Gastroesophageal sphincter (tissue), 4 donors: ENCODE results near the gene NUP133. TPM values are rescaled to one million over a fixed set of nuclear protein-coding genes. Genes with fewer than 3 reads are reported as not detected.

Source experiments
- ATAC-seq: fragments of 150-250 bp; one replicate; pipeline ENCODE4 v1.9.1; 2016; ENCODE audit warnings: mild to moderate bottlenecking, moderate library complexity
- H3K27ac ChIP-seq, 4 donors: fragments of 200-600 bp; sonication (generic) in 3 of 4; 1 replicate in 3 of 4; 2 replicates in 1 of 4; pipeline ENCODE4 v1.5.1; 2016 to 2019
- H3K27me3 ChIP-seq: fragments of 200-600 bp; sonication (generic); one replicate; pipeline ENCODE4 v1.5.1; 2019
- H3K36me3 ChIP-seq, 2 donors: fragments of 200-600 bp; sonication (generic); one replicate each; pipeline ENCODE4 v1.5.1; 2019; ENCODE audit warnings: control low read depth in 1 of 2
- H3K4me1 ChIP-seq, 3 donors: fragments of 200-600 bp; sonication (generic); 1 replicate in 2 of 3; 2 replicates in 1 of 3; pipeline ENCODE4 v1.5.1; 2016 to 2019; ENCODE audit warnings: control low read depth in 2 of 3
- H3K4me3 ChIP-seq, 2 donors: fragments of 200-600 bp; sonication (generic); one replicate each; pipeline ENCODE4 v1.5.1; 2019; ENCODE audit warnings: mild to moderate bottlenecking in 1 of 2, moderate library complexity in 1 of 2
- H3K9me3 ChIP-seq, 3 donors: fragments of 200-600 bp; sonication (generic); one replicate each; pipeline ENCODE4 v1.5.1; 2017 to 2019; ENCODE audit warnings: control low read depth in 2 of 3
- EP300 ChIP-seq: sonication (generic); formaldehyde crosslinking; IDR thresholded peaks from one replicate; pipeline ENCODE4 v1.6.1; 2017; ENCODE audit warnings: antibody characterized with exemption, mild to moderate bottlenecking
- POLR2A ChIP-seq, 2 donors: fragments of 450-650 bp; IDR thresholded peaks; one replicate each; pipeline ENCODE4 v1.6.1; 2017; ENCODE audit warnings: antibody characterized with exemption in 2 of 2, mild to moderate bottlenecking in 2 of 2, moderate library complexity in 1 of 2
- POLR2AphosphoS5 ChIP-seq: sonication (generic); formaldehyde crosslinking; IDR thresholded peaks from one replicate; pipeline ENCODE4 v1.6.1; 2017; ENCODE audit warnings: antibody characterized with exemption
- WGBS, 2 donors: methylation state at CpG; one replicate each; pipeline ENCODE4 v1.1.5; 2018; ENCODE audit warnings: low coverage in 1 of 2; 5-methylcytosine and 5-hydroxymethylcytosine counted together
- total RNA-seq, 4 donors: library from RNA; depleted of rRNA; stranded (reverse); fragments of >200 nt; gene quantifications; one replicate each; pipeline ENCODE4 v1.1.0, GENCODE V29; 2016
- TF ChIP-seq, protein P1 (sequence below), 4 experiments: fragments of 200-600 bp in 2 of 4; fragments of 450-650 bp in 2 of 4; sonication (generic) in 1 of 4; IDR thresholded peaks; one replicate each; pipeline ENCODE4 v1.5.1; 2017 to 2019; ENCODE audit warnings: antibody characterized with exemption in 4 of 4, mild to moderate bottlenecking in 2 of 4, moderate library complexity in 2 of 4

The NUP133 gene
- total RNA-seq, 4 donors from 2014 or later, result 20.5 to 30.2 (median 26.7) TPM

DNA sequence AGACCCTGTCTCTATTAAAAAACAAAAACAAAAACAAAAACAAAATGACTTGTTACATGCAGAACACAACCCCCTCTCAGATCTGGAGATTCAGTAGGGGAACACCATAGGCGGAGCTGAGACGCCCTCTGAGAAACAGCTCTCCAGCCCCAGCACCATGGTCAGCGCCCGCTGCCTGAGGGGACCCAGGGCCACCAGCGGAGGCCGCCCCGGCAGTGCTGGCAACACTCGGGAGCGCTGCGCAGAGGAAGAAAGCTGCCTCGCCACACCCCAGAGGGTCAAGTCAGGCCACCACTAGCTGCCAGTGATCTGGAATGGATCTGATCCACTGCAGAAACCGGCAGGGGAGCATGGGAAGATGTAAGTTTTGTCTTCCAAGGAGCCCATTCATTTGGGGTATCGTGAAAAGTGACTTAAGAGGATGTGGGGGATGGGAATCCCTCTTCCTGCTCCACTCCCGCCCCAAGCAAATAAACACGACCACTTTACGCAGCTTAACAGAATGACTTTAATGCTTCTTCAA, 77.3 kb downstream of the NUP133 start:
- 3 to 9% methylated on average over 7 of the region's 16 CpGs for WGBS, 2 donors
- H3K4me1 ChIP-seq, result peaks cover 0 to 46% (median 21%) of the 10 kb centered on the region in 3 donors
- ATAC-seq, result peak; percentile 33
- peaks cover 97% of the 10 kb centered on the region for H3K27me3 ChIP-seq
- H3K9me3 ChIP-seq, result no peaks in the 10 kb centered on the region
- no peak for TF ChIP-seq EP300
- TF ChIP-seq POLR2AphosphoS5, result no peak
- TF ChIP-seq, protein P1, sequence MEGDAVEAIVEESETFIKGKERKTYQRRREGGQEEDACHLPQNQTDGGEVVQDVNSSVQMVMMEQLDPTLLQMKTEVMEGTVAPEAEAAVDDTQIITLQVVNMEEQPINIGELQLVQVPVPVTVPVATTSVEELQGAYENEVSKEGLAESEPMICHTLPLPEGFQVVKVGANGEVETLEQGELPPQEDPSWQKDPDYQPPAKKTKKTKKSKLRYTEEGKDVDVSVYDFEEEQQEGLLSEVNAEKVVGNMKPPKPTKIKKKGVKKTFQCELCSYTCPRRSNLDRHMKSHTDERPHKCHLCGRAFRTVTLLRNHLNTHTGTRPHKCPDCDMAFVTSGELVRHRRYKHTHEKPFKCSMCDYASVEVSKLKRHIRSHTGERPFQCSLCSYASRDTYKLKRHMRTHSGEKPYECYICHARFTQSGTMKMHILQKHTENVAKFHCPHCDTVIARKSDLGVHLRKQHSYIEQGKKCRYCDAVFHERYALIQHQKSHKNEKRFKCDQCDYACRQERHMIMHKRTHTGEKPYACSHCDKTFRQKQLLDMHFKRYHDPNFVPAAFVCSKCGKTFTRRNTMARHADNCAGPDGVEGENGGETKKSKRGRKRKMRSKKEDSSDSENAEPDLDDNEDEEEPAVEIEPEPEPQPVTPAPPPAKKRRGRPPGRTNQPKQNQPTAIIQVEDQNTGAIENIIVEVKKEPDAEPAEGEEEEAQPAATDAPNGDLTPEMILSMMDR (IDR thresholded peaks at IDR 0.05), result no peak
- no peak for TF ChIP-seq POLR2A (IDR thresholded peaks at IDR 0.05)
- H3K36me3 ChIP-seq, result no peaks in the 10 kb centered on the region
- peak overlapping the region in 1 of 2 donors; percentile 32 for H3K4me3 ChIP-seq
- no peak overlapping the region for H3K27ac ChIP-seq

DNA sequence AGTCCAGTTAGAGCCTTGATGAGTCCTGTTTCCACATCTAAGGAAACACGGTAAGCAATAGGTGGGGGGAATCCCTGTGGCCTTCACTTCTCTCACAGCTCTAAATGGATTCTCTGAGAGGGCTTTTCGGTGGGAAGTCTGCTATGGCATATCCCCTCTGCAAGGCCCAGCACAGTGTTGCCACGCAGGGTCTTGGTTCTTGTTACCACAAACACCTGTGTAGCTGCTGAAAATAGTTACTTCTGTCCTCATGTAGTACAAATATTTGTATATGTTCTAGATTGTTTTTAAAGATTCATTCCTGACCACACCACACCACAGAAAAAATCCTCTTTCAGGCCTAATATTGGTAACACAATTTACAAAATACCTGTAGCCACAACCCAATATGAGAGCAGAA, 79.9 kb downstream of the NUP133 start:
- Histone ChIP-seq H3K4me1 (peaks cover 0 to 28% (median 21%) of the 10 kb centered on the region in 3 donors), H3K4me3 (no peak overlapping the region), H3K27ac (no peak overlapping the region), H3K36me3 (no peaks in the 10 kb centered on the region), H3K27me3 (peaks cover 85% of the 10 kb centered on the region), H3K9me3 (peaks cover 0 to 14% (median 3%) of the 10 kb centered on the region in 3 donors)
- no peak for ATAC-seq
- TF ChIP-seq POLR2AphosphoS5 (no peak), EP300 (no peak), POLR2A (IDR thresholded peaks at IDR 0.05) (no peak)
- TF ChIP-seq, protein P1 (IDR thresholded peaks at IDR 0.05), result no peak
- 56 to 60% methylated on average over 1 to 3 of the region's 3 CpGs for WGBS, 2 donors

DNA sequence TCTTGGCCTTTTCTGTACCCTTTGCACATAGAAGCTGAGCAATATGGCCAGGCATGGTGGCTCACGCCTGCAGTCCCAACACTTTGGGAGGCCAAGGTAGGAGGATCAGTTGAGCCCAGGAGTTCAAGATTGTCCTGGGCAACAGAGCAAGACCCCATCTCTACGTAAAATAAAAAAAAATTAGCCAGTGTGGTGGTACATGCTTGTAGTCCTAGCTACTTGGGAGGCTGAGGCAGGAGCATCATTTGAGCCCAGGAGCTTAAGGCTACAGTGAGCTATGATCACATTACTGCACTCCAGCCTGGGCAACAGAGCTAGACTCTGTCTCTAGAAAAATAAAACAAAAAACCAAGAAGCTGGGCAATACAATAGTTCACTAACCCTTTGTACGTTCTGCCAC, 80.6 kb downstream of the NUP133 start:
- WGBS, 2 donors, result 78 to 90% methylated on average over 2 to 3 of the region's 3 CpGs
- Histone ChIP-seq H3K27ac (no peak overlapping the region), H3K27me3 (peaks cover 79% of the 10 kb centered on the region), H3K36me3 (no peaks in the 10 kb centered on the region), H3K4me1 (peaks cover 0 to 21% (median 18%) of the 10 kb centered on the region in 3 donors), H3K4me3 (no peak overlapping the region), H3K9me3 (peaks cover 0 to 14% (median 3%) of the 10 kb centered on the region in 3 donors)
- no peak for ATAC-seq
- TF ChIP-seq, protein P1 (IDR thresholded peaks at IDR 0.05), result no peak
- TF ChIP-seq EP300 (no peak), POLR2A (IDR thresholded peaks at IDR 0.05) (no peak), POLR2AphosphoS5 (no peak)

DNA sequence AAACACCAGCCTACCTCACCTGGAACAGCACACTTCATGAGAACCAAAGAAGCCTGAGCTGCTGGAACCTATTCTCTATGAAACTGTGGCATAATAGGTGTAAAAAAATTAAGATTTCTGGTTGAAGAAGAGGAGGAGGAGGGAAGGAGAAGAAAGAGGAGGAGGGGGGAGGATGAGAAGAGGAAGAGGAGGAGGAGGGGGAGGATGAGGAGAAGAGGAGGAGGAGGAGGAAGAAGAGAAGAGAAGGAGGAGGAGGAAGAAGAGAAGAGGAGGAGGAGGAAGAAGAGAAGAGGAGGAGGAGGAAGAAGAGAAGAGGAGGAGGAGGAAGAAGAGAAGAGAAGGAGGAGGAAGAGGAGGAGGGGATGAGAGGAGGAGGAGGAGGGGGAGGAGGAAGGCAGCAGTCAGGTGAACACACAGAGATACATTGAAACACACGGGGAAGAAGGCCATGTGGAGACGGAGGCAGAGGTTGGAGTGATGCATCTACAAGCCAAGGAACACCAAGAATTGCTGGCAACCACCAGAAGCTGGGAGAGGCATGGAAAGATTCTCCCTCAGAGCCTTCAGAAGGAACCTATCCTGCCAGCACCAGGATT, 82.5 kb downstream of the NUP133 start:
- Histone ChIP-seq H3K4me1 (peaks cover 0 to 2% (median under 1%) of the 10 kb centered on the region in 3 donors), H3K27me3 (peaks cover 64% of the 10 kb centered on the region), H3K4me3 (no peak overlapping the region), H3K27ac (no peak overlapping the region), H3K36me3 (no peaks in the 10 kb centered on the region), H3K9me3 (peaks cover 0 to 14% (median 3%) of the 10 kb centered on the region in 3 donors)
- TF ChIP-seq POLR2A (IDR thresholded peaks at IDR 0.05), result no peak
- TF ChIP-seq, protein P1 (IDR thresholded peaks at IDR 0.05), result no peak
- 64 to 72% methylated on average over 2 of the region's 2 CpGs for WGBS, 2 donors
- ATAC-seq, result no peak

DNA sequence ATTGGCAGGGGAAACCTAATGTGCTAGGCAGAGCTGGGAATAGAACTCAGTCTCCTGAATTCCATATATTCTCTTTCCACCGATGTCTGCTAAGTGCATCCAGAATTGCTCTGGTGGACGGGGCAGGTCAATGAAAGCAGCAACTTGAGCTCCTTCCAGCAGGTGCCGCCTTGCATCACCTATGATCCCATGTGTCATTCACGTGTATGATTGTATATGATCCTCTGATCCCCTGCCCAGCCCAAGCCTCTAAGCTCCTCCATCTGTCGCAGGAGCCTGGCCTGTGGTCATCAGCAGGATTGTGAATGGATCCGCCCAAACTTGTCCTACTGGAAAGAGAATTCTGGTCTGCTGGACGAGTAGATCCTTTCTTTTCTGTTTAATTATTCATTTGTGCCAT, 87.4 kb downstream of the NUP133 start:
- no peak overlapping the region for H3K4me3 ChIP-seq
- 56 to 65% methylated on average over 5 to 7 of the region's 7 CpGs for WGBS, 2 donors
- H3K36me3 ChIP-seq, result no peaks in the 10 kb centered on the region
- no peak for ATAC-seq
- no peak overlapping the region for H3K27ac ChIP-seq
- H3K9me3 ChIP-seq, result peaks cover 0 to 14% (median 3%) of the 10 kb centered on the region in 3 donors
- H3K4me1 ChIP-seq, result no peaks in the 10 kb centered on the region
- H3K27me3 ChIP-seq, result peaks cover 22% of the 10 kb centered on the region
- TF ChIP-seq POLR2A (IDR thresholded peaks at IDR 0.05) (no peak), EP300 (no peak), POLR2AphosphoS5 (no peak)
- TF ChIP-seq, protein P1 (IDR thresholded peaks at IDR 0.05), result no peak
